NCI-H187 (cell line): ENCODE measurements around the gene PFDN2.

ENCODE experiments used
- DNase-seq, 2 experiments: peaks; one replicate each; lab custom pipeline; 2025; lab: John Stamatoyannopoulos, UW

The PFDN2 gene

GRCh38 chr1:161051219-161051618, 66.6 kb downstream of the PFDN2 start:
- DNase-seq = no peak
